ENCODE measurements around the gene OPTC.

The OPTC gene

GRCh38 chr1:203519053-203519840 lies 25.3 kb downstream of the OPTC start:
- DNase-seq, result no peak

- no peak for DNase-seq
Measured at GRCh38 chr1:203519896-203520295, 25.9 kb downstream of the OPTC start.

- no peak for DNase-seq
Measured at GRCh38 chr1:203520315-203520714, 26.4 kb downstream of the OPTC start.

- DNase-seq, result no peak
Measured at GRCh38 chr1:203521074-203521794, 27.3 kb downstream of the OPTC start.

- no peak for DNase-seq
Measured at GRCh38 chr1:203521812-203522211, 27.9 kb downstream of the OPTC start.

- no peak for DNase-seq
Measured at GRCh38 chr1:203522237-203522636, 28.3 kb downstream of the OPTC start.

- DNase-seq, result no peak
Measured at GRCh38 chr1:203523667-203524066, 29.7 kb downstream of the OPTC start.

- DNase-seq, result no peak
Measured at GRCh38 chr1:203524152-203524551, 30.2 kb downstream of the OPTC start.

GRCh38 chr1:203524824-203525223 lies 30.9 kb downstream of the OPTC start:
- no peak for DNase-seq

- DNase-seq, result no peak
Measured at GRCh38 chr1:203525685-203526084, 31.7 kb downstream of the OPTC start.

- DNase-seq, result no peak
Measured at GRCh38 chr1:203526130-203526529, 32.2 kb downstream of the OPTC start.

- DNase-seq, result no peak
Measured at GRCh38 chr1:203526572-203526971, 32.6 kb downstream of the OPTC start.

- no peak for DNase-seq
Measured at GRCh38 chr1:203527013-203527412, 33.1 kb downstream of the OPTC start.

GRCh38 chr1:203528063-203528462 lies 34.1 kb downstream of the OPTC start:
- no peak for DNase-seq

- DNase-seq, result no peak
Measured at GRCh38 chr1:203528976-203529835, 35.3 kb downstream of the OPTC start.

GRCh38 chr1:203531063-203531462 lies 37.1 kb downstream of the OPTC start:
- no peak for DNase-seq

- no peak for DNase-seq
Measured at GRCh38 chr1:203534012-203534411, 40.1 kb downstream of the OPTC start.

- no peak for DNase-seq
Measured at GRCh38 chr1:203534526-203534925, 40.6 kb downstream of the OPTC start.

- no peak for DNase-seq
Measured at GRCh38 chr1:203536575-203536974, 42.6 kb downstream of the OPTC start.

- DNase-seq, result no peak
Measured at GRCh38 chr1:203536980-203537455, 43.1 kb downstream of the OPTC start.

- no peak for DNase-seq
Measured at GRCh38 chr1:203537806-203538464, 44.0 kb downstream of the OPTC start.

GRCh38 chr1:203538726-203539125 lies 44.8 kb downstream of the OPTC start:
- DNase-seq, result no peak
